Transverse colon (tissue), 4 donors: ENCODE measurements around the gene ITGA11.

ENCODE experiments used
- EP300 ChIP-seq: sonication (generic); formaldehyde crosslinking; IDR thresholded peaks from one replicate; pipeline ENCODE4 v1.6.1; 2017; ENCODE audit warnings: antibody characterized with exemption, low read depth
- POLR2AphosphoS5 ChIP-seq, 3 donors: sonication (generic); formaldehyde crosslinking; IDR thresholded peaks; one replicate each; pipeline ENCODE4 v1.6.1; 2016; ENCODE audit warnings: antibody characterized with exemption in 3 of 3
- TF ChIP-seq, protein P1 (sequence below), 5 experiments: fragments of 200-600 bp in 3 of 5; fragments of 450-650 bp in 2 of 5; sonication (generic) in 3 of 5; IDR thresholded peaks; 1 replicate in 2 of 5; 2 replicates in 3 of 5; pipeline ENCODE4 v1.5.1; 2016 to 2017; ENCODE audit warnings: antibody characterized with exemption in 5 of 5, inconsistent platforms in 3 of 5, mild to moderate bottlenecking in 2 of 5, moderate library complexity in 1 of 5

DNA sequence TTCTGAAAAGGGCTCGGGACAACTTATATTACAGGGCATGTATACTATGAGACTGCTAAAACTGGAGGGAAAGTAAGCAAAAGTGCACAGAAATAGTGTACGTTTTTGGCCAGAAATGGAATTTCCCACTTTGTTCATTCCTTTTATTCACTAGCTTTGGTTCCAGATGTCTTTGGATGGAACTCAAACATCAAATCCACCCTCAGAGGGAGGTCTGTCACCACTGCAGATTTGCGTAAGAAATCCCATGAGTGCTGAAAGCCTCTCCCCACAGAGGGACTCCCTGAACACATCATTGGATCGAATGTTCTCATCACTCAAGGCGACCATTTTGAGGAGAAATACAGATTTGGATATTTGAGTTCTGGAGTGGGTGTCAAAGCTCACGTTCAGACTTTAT lies 82.8 kb downstream of the ITGA11 start:
- TF ChIP-seq, protein P1, sequence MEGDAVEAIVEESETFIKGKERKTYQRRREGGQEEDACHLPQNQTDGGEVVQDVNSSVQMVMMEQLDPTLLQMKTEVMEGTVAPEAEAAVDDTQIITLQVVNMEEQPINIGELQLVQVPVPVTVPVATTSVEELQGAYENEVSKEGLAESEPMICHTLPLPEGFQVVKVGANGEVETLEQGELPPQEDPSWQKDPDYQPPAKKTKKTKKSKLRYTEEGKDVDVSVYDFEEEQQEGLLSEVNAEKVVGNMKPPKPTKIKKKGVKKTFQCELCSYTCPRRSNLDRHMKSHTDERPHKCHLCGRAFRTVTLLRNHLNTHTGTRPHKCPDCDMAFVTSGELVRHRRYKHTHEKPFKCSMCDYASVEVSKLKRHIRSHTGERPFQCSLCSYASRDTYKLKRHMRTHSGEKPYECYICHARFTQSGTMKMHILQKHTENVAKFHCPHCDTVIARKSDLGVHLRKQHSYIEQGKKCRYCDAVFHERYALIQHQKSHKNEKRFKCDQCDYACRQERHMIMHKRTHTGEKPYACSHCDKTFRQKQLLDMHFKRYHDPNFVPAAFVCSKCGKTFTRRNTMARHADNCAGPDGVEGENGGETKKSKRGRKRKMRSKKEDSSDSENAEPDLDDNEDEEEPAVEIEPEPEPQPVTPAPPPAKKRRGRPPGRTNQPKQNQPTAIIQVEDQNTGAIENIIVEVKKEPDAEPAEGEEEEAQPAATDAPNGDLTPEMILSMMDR (IDR thresholded peaks at IDR 0.05) = no peak
- no peak for TF ChIP-seq POLR2AphosphoS5 (IDR thresholded peaks at IDR 0.05)
- TF ChIP-seq EP300 = no peak
